Stimulated activated memory B cell treated with anti-CD40 and anti-IgM and Interleukin-4, amounts not matched to agents 10 μg/mL and 1 μg/mL and 100 μg/mL, for 72 hours (primary cell): ENCODE results near the gene BBS9.
"Not testable (repeated sequence)": the region's sequence is repeated elsewhere in the genome, so short reads cannot be mapped to it uniquely, and the experiment has no call there.

Experiments
- ATAC-seq: fragments of 150-1000 bp; cut with Tn5 transposase; 2 replicates; pipeline ENCODE4 v1.10.0; 2021
- H3K27ac Mint-ChIP-seq: one replicate; pipeline ENCODE4 v1.8.0; 2022; ENCODE audit warnings: mild to moderate bottlenecking, mixed read lengths
- H3K27me3 Mint-ChIP-seq: one replicate; pipeline ENCODE4 v1.8.0; 2022; ENCODE audit warnings: mixed read lengths
- H3K36me3 Mint-ChIP-seq: one replicate; pipeline ENCODE4 v1.8.0; 2022; ENCODE audit warnings: mixed read lengths
- H3K4me1 Mint-ChIP-seq: one replicate; pipeline ENCODE4 v1.8.0; 2022; ENCODE audit warnings: mixed read lengths
- H3K4me3 Mint-ChIP-seq: one replicate; pipeline ENCODE4 v1.8.0; 2022; ENCODE audit warnings: mild to moderate bottlenecking, moderate library complexity, mixed read lengths
- H3K9me3 Mint-ChIP-seq: one replicate; pipeline ENCODE4 v1.8.0; 2022; ENCODE audit warnings: mixed read lengths

The BBS9 gene

GRCh38 chr7:33472348-33473025 lies 343.1 kb downstream of the BBS9 start:
- Mint-ChIP-seq H3K27ac (no peak overlapping the region), H3K4me1 (peaks cover 13% of the 10 kb centered on the region), H3K4me3 (no peak overlapping the region), H3K36me3 (peaks cover 17% of the 10 kb centered on the region), H3K9me3 (peaks cover 8% of the 10 kb centered on the region), H3K27me3 (no peaks in the 10 kb centered on the region)
- ATAC-seq: no peak

DNA sequence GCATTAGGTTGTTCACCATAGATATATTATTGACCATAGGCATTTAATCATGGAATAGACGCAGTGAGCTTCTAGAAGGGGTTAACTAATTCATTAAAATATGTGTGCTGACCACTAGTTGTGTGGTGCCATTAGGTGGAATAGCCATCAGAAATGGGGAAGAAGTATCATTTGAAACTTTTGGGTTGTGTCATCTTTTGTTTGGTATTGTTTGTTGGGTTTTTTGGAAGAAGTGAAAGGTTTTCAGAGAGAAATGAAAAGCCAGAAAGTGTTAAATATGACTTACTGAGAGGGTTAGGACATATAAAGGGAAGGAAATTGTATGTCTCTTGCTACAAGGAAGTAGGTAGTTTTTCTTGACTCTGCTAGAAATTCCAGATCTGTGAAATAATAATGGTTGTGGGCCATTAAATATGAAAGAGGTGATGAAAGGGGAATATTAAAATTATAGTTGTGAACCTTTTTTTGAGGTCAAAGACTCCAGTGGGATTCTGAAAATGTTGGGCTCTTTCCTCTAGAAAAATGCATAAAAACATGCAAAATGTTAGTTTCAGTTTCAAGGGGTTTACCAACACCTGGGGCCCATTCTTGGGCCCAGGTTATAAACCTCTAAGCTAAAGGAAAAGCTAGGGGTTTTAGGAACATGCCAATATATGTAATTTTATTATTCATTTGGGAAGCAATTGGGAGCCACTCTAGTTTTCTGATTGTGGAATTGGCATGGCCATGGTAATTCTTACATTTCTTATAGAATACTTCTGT lies 348.5 kb downstream of the BBS9 start:
- Mint-ChIP-seq H3K4me3 (no peak overlapping the region), H3K36me3 (peaks cover 43% of the 10 kb centered on the region), H3K27ac (peak overlapping the region; percentile 16), H3K27me3 (no peaks in the 10 kb centered on the region), H3K4me1 (peaks cover 13% of the 10 kb centered on the region), H3K9me3 (peaks cover 18% of the 10 kb centered on the region)
- ATAC-seq: no peak

DNA sequence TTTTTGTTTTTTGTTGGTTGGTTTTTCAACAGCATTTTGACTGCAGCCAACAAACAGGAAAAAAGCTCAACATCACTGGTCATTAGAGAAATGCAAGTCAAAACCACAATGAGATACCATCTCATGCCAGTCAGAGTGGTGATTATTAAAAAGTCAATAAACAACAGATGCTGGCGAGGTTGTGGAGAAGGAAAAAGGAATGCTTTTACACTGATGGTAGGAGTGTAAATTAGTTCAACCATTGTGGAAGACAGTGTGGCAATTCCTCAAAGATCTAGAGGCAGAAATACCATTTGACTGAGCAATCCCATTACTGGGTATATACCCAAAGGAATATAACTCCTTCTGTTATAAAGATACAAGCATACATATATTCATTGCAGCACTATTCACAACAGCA lies 355.1 kb downstream of the BBS9 start:
- not testable (repeated sequence) for ATAC-seq

DNA sequence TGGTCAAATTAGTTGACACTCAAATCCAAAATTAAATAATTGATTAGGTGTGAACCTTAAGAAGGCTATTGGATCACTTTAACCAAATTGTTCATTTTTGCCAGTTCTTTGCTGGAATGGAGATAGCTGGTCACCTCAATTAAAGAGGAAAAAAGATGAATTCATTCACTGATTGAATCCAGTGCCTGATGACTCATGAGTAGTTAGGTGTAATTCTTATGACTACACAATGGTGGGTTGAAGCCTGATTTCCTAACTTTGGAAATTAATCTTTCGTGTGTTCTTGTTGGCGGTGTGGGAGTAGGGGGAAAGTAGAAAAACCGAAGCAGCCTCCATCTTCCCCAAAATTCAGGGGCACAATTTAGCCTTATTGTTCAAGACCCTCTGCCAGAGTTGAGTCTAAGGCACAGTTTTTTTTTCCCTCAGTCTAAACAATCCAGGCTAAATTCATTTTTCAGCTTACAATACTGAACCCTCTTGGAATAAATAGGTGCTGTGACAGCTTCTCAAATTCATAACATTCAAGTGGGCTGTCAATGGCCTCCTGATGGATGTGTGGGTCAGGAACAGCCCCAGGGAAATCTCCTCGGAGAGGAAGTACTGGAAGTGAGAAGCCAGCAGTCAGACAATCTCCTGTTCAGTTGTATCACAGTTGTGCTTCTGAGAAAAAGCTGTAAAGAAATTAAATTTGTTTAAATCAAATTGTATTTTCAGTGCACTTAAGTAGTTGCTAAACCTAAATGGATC lies 356.6 kb downstream of the BBS9 start:
- Mint-ChIP-seq H3K36me3 (peaks cover 21% of the 10 kb centered on the region), H3K4me1 (peaks cover 22% of the 10 kb centered on the region), H3K27me3 (no peaks in the 10 kb centered on the region), H3K27ac (no peak overlapping the region), H3K9me3 (peaks cover 9% of the 10 kb centered on the region), H3K4me3 (no peak overlapping the region)
- no peak for ATAC-seq

More for the DNA sequence above, 355.1 kb downstream of the BBS9 start:
- H3K36me3 Mint-ChIP-seq: peaks cover 33% of the 10 kb centered on the region
- H3K27ac Mint-ChIP-seq, H3K27me3 Mint-ChIP-seq, H3K4me3 Mint-ChIP-seq: not testable (repeated sequence)
- peaks cover 22% of the 10 kb centered on the region for H3K4me1 Mint-ChIP-seq
- H3K9me3 Mint-ChIP-seq: peaks cover 13% of the 10 kb centered on the region

DNA sequence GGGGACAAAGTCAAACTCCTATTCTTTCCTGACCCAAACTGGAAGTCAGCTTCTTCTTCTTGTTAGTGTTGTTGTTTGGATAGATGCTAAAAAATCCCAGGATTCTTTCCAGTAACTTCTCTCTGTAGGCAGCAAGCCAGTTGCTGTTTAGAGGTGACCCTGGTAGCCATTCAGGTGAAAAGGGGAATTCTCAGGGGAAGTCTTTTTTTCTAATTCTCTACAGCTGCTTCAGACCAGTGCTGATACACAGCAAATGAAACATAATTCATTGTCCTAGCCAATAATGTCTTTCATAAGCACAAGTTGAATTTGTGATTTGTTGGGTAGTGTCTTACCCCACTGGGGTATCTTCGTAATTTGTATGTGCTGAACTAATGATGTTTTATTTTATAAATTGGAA lies 357.3 kb downstream of the BBS9 start:
- H3K4me1 Mint-ChIP-seq: peaks cover 22% of the 10 kb centered on the region
- no peak overlapping the region for H3K27ac Mint-ChIP-seq
- H3K4me3 Mint-ChIP-seq: no peak overlapping the region
- no peaks in the 10 kb centered on the region for H3K27me3 Mint-ChIP-seq
- H3K9me3 Mint-ChIP-seq: peaks cover 7% of the 10 kb centered on the region
- no peak for ATAC-seq
- peaks cover 13% of the 10 kb centered on the region for H3K36me3 Mint-ChIP-seq

DNA sequence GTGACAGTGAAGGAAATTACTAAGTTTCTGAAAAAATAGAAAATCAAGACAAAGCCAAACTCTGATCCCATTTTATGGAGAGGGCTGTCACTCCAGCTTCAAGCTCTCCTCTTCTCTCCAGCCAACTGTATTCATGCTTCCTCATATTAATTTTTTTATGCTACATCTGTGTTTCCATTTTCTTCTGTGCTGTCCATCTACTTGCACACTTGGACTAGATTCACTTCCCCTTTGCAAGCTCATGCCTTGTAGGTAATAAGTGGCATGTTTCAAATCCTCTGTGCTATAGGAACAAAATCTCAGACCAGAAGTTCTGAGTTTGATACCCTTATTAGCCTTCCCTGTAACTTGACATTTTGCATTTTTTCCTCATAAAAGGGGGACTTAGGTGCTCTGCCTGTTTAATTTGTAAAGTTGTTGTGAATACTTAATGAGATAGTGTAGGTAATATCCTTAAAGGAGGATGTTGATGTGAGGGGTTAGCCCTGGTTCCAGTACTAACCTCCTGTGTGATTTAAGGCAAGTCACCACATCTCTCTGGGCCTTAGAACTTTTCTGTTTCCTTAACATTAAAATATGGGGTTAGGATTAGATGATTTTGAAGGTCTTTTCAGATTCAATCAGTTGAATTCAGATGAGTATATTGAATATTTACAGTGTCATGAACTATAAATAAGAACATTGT lies 358.8 kb downstream of the BBS9 start:
- Mint-ChIP-seq H3K27ac (no peak overlapping the region), H3K27me3 (no peaks in the 10 kb centered on the region), H3K4me1 (peaks cover 22% of the 10 kb centered on the region), H3K4me3 (no peak overlapping the region), H3K9me3 (peaks cover 3% of the 10 kb centered on the region), H3K36me3 (peaks cover 10% of the 10 kb centered on the region)
- peak; percentile 80 for ATAC-seq

DNA sequence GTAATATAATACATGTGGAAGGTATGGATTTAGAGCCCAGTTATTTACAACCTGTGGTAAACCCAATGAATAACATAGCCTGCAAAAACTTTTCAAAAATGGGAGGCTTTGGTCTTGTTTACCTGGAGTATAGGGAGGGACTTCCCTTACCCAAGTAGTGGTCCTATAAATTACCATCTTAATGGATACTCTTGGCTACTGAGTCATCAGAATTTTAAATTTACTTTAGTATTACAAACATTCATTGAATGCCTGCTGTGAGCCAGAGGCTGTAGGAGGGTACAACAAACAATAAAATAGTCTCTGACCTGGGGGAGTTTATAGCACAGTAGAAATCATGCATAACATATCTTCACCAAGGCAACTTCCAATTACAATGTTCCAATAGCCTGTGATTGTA lies 365.1 kb downstream of the BBS9 start:
- no peaks in the 10 kb centered on the region for H3K36me3 Mint-ChIP-seq
- H3K27ac Mint-ChIP-seq: no peak overlapping the region
- H3K9me3 Mint-ChIP-seq: no peaks in the 10 kb centered on the region
- no peaks in the 10 kb centered on the region for H3K27me3 Mint-ChIP-seq
- no peak overlapping the region for H3K4me3 Mint-ChIP-seq
- H3K4me1 Mint-ChIP-seq: no peaks in the 10 kb centered on the region
- ATAC-seq: no peak

DNA sequence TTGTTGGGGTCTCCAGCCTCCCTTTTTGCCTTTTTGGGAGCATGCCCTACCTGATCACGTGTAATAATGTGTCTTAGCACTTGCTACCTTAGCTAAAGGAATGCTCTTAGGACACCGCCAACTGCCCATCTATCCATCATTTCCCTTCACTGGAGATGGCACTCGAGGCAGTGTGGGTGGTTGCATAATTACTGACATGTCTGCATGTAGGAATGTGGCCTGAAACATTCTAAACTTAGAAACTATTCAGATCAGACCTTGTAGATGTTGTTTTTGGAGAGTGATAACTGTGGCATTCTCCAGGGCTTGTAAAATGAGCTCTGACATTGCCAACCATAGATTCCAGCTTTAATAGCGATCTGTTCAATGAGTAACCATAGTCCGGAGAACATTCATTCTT lies 365.8 kb downstream of the BBS9 start:
- no peaks in the 10 kb centered on the region for H3K9me3 Mint-ChIP-seq
- no peaks in the 10 kb centered on the region for H3K27me3 Mint-ChIP-seq
- H3K4me3 Mint-ChIP-seq: no peak overlapping the region
- no peak overlapping the region for H3K27ac Mint-ChIP-seq
- no peaks in the 10 kb centered on the region for H3K36me3 Mint-ChIP-seq
- ATAC-seq: no peak
- H3K4me1 Mint-ChIP-seq: no peaks in the 10 kb centered on the region

DNA sequence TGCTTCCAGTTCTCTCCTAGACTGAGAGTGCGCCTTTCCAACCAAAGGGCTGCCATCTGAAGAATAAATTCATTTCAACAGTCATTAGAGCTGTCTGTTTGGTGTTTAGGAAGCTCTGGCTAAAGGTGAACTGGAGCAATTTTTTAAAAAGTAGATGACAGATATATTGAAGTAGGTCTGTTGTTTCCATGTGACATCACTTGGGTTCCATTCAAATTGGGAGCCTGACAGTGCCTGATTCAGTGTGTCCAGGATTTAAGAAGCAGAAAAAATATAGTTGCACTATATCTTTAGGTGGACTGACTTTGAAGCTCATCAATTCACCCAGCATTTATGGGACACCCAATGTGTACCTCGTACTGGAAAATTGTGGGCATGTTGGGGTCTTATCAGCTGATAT lies 367.7 kb downstream of the BBS9 start:
- H3K27me3 Mint-ChIP-seq: no peaks in the 10 kb centered on the region
- H3K4me3 Mint-ChIP-seq: no peak overlapping the region
- no peaks in the 10 kb centered on the region for H3K4me1 Mint-ChIP-seq
- no peak overlapping the region for H3K27ac Mint-ChIP-seq
- no peaks in the 10 kb centered on the region for H3K9me3 Mint-ChIP-seq
- no peak for ATAC-seq
- no peaks in the 10 kb centered on the region for H3K36me3 Mint-ChIP-seq

DNA sequence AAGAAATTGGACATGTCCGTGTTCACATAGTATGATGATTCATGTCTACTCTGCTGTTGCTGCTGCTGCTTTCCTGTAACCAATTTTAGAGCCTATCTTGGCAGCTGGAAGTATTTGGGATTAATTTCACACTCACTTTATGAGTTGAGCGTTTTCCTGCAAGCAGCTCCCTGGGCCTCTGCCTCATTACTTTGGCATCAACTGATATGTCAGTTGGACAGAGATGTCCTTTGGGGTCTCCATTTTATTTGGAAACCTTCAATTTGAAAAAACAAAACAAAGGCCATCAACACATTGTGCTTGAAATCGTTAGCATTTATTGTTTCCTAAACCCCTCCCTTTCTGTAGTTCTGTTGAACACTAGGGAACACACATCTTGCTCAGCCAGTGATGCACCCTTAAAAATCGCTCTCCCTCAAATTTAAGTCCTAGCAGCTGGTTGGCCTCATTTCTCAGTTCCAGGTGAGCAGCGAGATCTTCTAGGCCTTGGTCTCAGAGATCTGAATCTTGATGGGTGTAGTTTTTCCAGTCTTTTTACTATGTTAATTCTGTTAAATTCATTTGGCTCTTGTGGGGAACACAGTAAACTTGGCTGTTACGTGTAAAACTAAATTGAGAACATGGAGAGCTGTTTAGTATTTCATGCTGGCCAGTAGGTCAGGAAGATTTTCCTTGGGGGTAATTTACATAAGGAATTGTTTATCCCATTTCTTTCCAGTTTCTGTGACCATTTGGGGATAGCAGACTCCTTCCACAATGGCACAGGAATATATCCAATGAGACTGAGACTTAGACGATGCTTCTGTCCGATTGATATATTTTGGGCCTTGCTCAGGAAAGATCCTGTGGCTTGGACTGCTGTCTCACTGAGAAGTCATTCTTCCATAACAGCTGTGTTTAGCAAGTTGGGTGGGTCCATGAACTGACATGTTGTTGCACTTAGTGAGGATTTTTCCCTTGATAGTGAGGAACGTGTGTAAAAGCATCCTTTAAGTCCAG lies 371.6 kb downstream of the BBS9 start:
- Mint-ChIP-seq H3K36me3 (peaks cover 3% of the 10 kb centered on the region), H3K27ac (no peak overlapping the region), H3K4me1 (no peaks in the 10 kb centered on the region), H3K4me3 (no peak overlapping the region), H3K27me3 (no peaks in the 10 kb centered on the region), H3K9me3 (no peaks in the 10 kb centered on the region)
- ATAC-seq: no peak

- Mint-ChIP-seq H3K4me1 (no peaks in the 10 kb centered on the region), H3K9me3 (no peaks in the 10 kb centered on the region), H3K36me3 (peaks cover 15% of the 10 kb centered on the region), H3K27ac (no peak overlapping the region), H3K4me3 (no peak overlapping the region), H3K27me3 (no peaks in the 10 kb centered on the region)
- no peak for ATAC-seq
Observed at GRCh38 chr7:33503014-33503413, 373.6 kb downstream of the BBS9 start.

DNA sequence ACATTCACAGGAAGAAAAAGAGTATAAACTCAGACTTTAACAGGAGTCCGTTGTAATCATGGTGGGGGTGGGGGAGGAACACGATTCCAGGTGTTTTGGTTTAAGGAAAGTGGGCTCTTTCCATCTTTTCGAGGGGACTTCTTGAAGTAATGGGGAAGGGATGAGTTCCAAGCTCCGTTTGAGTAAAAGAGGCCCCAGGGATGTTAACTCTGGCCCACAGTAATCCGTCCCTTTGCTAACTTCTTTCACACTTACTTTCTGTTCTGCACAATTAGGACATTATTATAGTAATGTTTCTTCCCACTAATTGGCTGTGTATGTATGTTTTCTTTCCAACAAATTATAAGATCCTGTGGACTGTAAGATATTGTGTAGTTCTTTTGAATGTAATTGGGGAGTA lies 374.4 kb downstream of the BBS9 start:
- ATAC-seq: no peak
- H3K27me3 Mint-ChIP-seq: no peaks in the 10 kb centered on the region
- no peaks in the 10 kb centered on the region for H3K9me3 Mint-ChIP-seq
- H3K36me3 Mint-ChIP-seq: peaks cover 20% of the 10 kb centered on the region
- no peak overlapping the region for H3K4me3 Mint-ChIP-seq
- H3K4me1 Mint-ChIP-seq: no peaks in the 10 kb centered on the region
- H3K27ac Mint-ChIP-seq: no peak overlapping the region

- Mint-ChIP-seq H3K9me3 (no peaks in the 10 kb centered on the region), H3K4me3 (no peak overlapping the region), H3K27me3 (no peaks in the 10 kb centered on the region), H3K4me1 (no peaks in the 10 kb centered on the region), H3K27ac (no peak overlapping the region), H3K36me3 (peaks cover 23% of the 10 kb centered on the region)
- no peak for ATAC-seq
Observed at GRCh38 chr7:33504266-33504665, 374.9 kb downstream of the BBS9 start.

- Mint-ChIP-seq H3K4me3 (no peak overlapping the region), H3K36me3 (peaks cover 39% of the 10 kb centered on the region), H3K9me3 (no peaks in the 10 kb centered on the region), H3K27ac (no peak overlapping the region), H3K4me1 (no peaks in the 10 kb centered on the region), H3K27me3 (no peaks in the 10 kb centered on the region)
- ATAC-seq: no peak
Observed at GRCh38 chr7:33509206-33509605, 379.8 kb downstream of the BBS9 start.
